Duodenal mucosa (tissue), 2 donors: ENCODE results near the gene RHBDL3.

Source experiments
- H3K27ac ChIP-seq: one replicate; pipeline ENCODE4 v1.7.0; 2013; ENCODE audit warnings: low read depth, low read length
- H3K27me3 ChIP-seq, 2 donors: one replicate each; pipeline ENCODE4 v1.7.0; 2013; ENCODE audit warnings: low read length in 2 of 2, control low read depth in 1 of 2; ENCODE audit not compliant: insufficient read depth in 2 of 2, control insufficient read depth in 1 of 2
- H3K36me3 ChIP-seq, 2 donors: one replicate each; pipeline ENCODE4 v1.7.0; 2013; ENCODE audit warnings: low read length in 2 of 2, control low read depth in 1 of 2; ENCODE audit not compliant: insufficient read depth in 2 of 2, control insufficient read depth in 1 of 2
- H3K4me1 ChIP-seq, 2 donors: one replicate each; pipeline ENCODE4 v1.7.0; 2013; ENCODE audit warnings: low read length in 2 of 2, control low read depth in 1 of 2; ENCODE audit not compliant: insufficient read depth in 2 of 2, control insufficient read depth in 1 of 2
- H3K4me3 ChIP-seq, 2 donors: one replicate each; pipeline ENCODE4 v1.7.0; 2013; ENCODE audit warnings: low read length in 2 of 2, low read depth in 1 of 2
- H3K9ac ChIP-seq, 2 donors: one replicate each; pipeline ENCODE4 v1.7.0; 2013; ENCODE audit warnings: low read length in 2 of 2, low read depth in 1 of 2
- H3K9me3 ChIP-seq, 2 donors: one replicate each; pipeline ENCODE4 v1.7.0; 2013; ENCODE audit warnings: low read length in 2 of 2, control low read depth in 1 of 2; ENCODE audit not compliant: control insufficient read depth in 1 of 2

RHBDL3 gene

DNA sequence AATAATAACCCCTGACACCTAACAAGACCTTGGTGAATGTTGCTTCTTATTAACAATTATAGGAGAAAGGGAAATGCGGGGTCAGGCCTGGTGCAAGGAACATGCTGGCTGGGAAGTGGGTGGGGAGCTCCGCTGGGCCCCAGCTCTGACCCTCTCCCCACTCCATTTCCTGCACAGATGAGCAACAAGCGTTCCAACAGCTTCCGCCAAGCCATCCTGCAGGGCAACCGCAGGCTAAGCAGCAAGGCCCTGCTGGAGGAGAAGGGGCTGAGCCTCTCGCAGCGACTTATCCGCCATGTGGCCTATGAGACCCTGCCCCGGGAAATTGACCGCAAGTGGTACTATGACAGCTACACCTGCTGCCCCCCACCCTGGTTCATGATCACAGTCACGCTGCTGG lies 23.0 kb downstream of the RHBDL3 start:
- Histone ChIP-seq H3K9me3 (no peaks in the 10 kb centered on the region), H3K4me3 (no peak overlapping the region)

GRCh38 chr17:32289471-32290070 lies 23.9 kb downstream of the RHBDL3 start:
- no peaks in the 10 kb centered on the region for H3K36me3 ChIP-seq
- H3K27ac ChIP-seq: no peak overlapping the region
- H3K4me1 ChIP-seq: no peaks in the 10 kb centered on the region
- H3K9ac ChIP-seq: no peak overlapping the region
- peaks cover 0 to 4% of the 10 kb centered on the region in 2 donors for H3K27me3 ChIP-seq
- no peaks in the 10 kb centered on the region for H3K9me3 ChIP-seq
- no peak overlapping the region for H3K4me3 ChIP-seq

More for the DNA sequence above, 23.0 kb downstream of the RHBDL3 start:
- Histone ChIP-seq H3K27me3 (peaks cover 0 to 4% of the 10 kb centered on the region in 2 donors), H3K36me3 (no peaks in the 10 kb centered on the region), H3K27ac (no peak overlapping the region), H3K4me1 (no peaks in the 10 kb centered on the region), H3K9ac (no peak overlapping the region)

DNA sequence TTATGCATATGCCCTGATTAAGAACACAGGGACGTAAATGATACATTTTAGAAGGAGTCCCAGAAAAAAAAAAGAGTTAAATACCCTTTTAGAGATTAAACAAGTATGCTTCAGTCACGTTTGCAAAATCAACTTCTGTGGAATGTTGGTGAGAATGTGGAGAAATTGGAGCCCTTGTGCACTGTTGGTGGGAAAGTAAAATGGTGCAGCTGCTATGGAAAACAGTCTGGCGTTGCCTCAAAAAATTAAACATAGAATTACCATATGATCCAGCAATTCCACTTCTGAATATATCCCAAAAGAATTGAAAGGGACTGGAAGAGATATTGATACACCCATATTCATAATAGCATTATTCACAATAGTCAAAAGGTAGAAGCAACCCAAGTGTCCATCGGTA lies 26.5 kb downstream of the RHBDL3 start:
- no peaks in the 10 kb centered on the region for H3K9me3 ChIP-seq
- no peaks in the 10 kb centered on the region for H3K27me3 ChIP-seq
- no peak overlapping the region for H3K27ac ChIP-seq
- H3K36me3 ChIP-seq: no peaks in the 10 kb centered on the region
- no peak overlapping the region for H3K4me3 ChIP-seq
- no peak overlapping the region for H3K9ac ChIP-seq
- H3K4me1 ChIP-seq: no peaks in the 10 kb centered on the region

- no peak overlapping the region for H3K4me3 ChIP-seq
- H3K27ac ChIP-seq: no peak overlapping the region
- no peaks in the 10 kb centered on the region for H3K27me3 ChIP-seq
- no peaks in the 10 kb centered on the region for H3K4me1 ChIP-seq
- no peaks in the 10 kb centered on the region for H3K9me3 ChIP-seq
- no peak overlapping the region for H3K9ac ChIP-seq
- no peaks in the 10 kb centered on the region for H3K36me3 ChIP-seq
Measured at GRCh38 chr17:32297424-32297823, 31.8 kb downstream of the RHBDL3 start.

DNA sequence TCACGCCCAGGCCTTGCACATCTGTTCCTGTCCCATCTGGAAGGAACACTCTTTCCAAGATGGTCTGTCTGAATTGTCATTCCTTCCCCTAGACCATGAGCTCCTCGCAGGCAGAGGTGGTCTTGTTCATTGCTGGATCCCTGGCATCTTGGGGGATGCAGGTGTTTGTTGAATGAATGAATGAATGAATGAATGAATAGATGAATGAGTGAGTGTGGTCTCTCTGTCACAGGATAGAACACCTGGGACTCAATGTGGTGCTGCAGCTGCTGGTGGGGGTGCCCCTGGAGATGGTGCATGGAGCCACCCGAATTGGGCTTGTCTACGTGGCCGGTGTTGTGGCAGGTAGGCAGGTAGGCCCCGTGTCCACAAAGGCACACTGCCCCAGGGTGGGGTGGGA lies 32.2 kb downstream of the RHBDL3 start:
- Histone ChIP-seq H3K27me3 (no peaks in the 10 kb centered on the region), H3K36me3 (no peaks in the 10 kb centered on the region), H3K27ac (no peak overlapping the region), H3K9ac (no peak overlapping the region), H3K9me3 (no peaks in the 10 kb centered on the region), H3K4me1 (no peaks in the 10 kb centered on the region), H3K4me3 (no peak overlapping the region)

GRCh38 chr17:32298298-32298697 lies 32.7 kb downstream of the RHBDL3 start:
- H3K4me3 ChIP-seq: no peak overlapping the region
- H3K36me3 ChIP-seq: no peaks in the 10 kb centered on the region
- H3K9ac ChIP-seq: no peak overlapping the region
- H3K27ac ChIP-seq: no peak overlapping the region
- no peaks in the 10 kb centered on the region for H3K4me1 ChIP-seq
- H3K9me3 ChIP-seq: no peaks in the 10 kb centered on the region
- H3K27me3 ChIP-seq: no peaks in the 10 kb centered on the region

DNA sequence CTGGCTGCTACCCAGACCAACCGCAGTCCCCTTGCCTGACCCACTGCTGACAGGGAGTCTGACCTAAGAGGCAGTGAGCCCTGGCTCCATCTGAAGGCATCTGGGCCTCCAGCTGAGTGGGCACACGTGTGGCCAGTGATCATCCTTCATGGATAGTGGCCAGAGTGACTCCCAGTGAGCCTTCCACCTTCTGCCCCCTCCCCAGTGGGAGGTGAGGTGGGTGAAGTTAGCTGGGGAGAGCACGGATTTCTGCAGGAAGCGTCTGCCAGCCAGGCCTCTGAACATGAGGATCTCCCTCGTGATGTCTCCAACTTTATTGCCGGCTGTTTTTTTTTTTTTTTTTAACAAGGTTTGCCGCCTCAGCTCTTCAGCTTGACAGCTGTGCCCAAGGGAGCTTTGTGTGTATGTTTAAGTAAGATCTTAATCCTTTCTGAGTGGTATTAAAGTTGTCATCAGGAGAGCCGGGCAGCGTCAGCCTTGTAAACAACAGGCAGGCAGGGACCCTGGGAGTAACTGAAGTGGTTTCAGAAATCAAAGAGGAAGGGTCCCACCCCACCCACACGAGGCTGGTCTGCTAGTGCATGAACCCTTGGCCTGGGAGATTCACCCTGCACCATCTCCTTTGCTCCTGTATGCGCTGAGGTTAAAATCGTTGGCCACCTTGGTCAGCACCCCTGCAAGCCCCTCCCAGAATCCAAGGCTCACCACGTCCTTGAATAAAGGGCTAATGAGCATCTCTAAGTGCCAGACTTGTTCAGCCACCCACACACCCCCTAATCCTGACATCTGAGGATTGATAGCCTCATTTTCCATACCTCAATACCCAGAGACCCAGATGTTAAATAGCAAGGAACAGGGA lies 33.3 kb downstream of the RHBDL3 start:
- H3K9ac ChIP-seq: no peak overlapping the region
- H3K27me3 ChIP-seq: no peaks in the 10 kb centered on the region
- H3K4me3 ChIP-seq: no peak overlapping the region
- no peaks in the 10 kb centered on the region for H3K36me3 ChIP-seq
- no peak overlapping the region for H3K27ac ChIP-seq
- H3K9me3 ChIP-seq: no peaks in the 10 kb centered on the region
- no peaks in the 10 kb centered on the region for H3K4me1 ChIP-seq

DNA sequence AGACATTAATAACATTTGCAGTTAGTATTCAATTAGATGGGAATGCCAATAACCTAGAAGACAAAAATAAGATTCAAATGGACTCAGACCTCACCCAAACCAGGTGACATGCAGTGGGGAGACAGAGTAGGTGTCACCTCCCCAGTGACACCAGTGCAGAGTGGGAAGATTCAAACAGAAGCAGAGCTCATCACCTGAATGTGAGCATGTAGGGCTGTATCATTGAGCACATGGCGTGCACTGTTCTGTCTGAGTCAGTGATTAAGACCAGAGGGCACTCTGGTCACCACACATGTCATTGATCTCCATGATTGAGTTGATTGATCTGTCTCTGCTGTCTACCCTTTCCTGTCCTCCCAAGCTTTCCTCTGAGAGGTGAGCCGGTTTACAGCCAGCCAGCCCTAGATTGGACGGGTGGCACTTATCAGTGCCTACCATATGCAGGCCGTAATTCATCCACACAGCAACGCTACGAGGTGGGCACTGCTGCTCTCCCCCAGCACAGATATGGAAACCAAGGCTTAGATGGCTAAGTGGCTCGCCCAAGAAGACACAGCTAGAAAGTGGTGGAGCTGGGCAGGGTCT lies 34.0 kb downstream of the RHBDL3 start:
- Histone ChIP-seq H3K27me3 (no peaks in the 10 kb centered on the region), H3K4me1 (no peaks in the 10 kb centered on the region), H3K9ac (no peak overlapping the region), H3K36me3 (no peaks in the 10 kb centered on the region), H3K4me3 (no peak overlapping the region), H3K9me3 (no peaks in the 10 kb centered on the region), H3K27ac (no peak overlapping the region)

DNA sequence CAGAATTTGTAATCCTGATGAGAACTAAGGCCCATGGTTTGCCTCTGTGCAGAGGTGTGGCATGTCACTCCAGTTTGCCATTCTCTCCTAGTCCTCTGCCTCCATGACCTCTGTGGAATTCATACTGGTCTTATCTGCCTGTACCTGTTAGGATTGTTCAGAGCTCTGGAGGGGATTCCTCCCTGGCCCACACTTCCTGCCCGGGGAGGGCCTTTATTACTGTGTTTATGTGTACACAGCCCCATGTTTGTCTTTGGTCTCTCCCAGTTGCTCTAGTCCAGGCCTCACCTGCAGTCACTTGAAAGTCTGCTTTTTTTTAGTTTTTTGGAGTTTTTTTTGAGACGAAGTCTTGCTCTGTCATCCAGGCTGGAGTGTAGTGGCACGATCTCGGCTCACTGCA lies 36.4 kb downstream of the RHBDL3 start:
- H3K4me1 ChIP-seq: no peaks in the 10 kb centered on the region
- no peaks in the 10 kb centered on the region for H3K9me3 ChIP-seq
- no peak overlapping the region for H3K9ac ChIP-seq
- no peaks in the 10 kb centered on the region for H3K27me3 ChIP-seq
- no peak overlapping the region for H3K27ac ChIP-seq
- no peak overlapping the region for H3K4me3 ChIP-seq
- H3K36me3 ChIP-seq: no peaks in the 10 kb centered on the region

GRCh38 chr17:32302860-32303649 lies 37.4 kb downstream of the RHBDL3 start:
- Histone ChIP-seq H3K27ac (no peak overlapping the region), H3K27me3 (no peaks in the 10 kb centered on the region), H3K4me1 (no peaks in the 10 kb centered on the region), H3K9ac (no peak overlapping the region), H3K36me3 (no peaks in the 10 kb centered on the region), H3K9me3 (no peaks in the 10 kb centered on the region), H3K4me3 (no peak overlapping the region)
